ENCODE results near the gene PLEKHH3.
A peak's percentile ranks its signal among the peaks of the same experiment; 100 is the strongest.

The PLEKHH3 gene

GRCh38 chr17:42686520-42687128 is 9.8 kb upstream of the PLEKHH3 start:
- DNase-seq, result no peak

GRCh38 chr17:42685831-42686230 is 9.0 kb upstream of the PLEKHH3 start:
- DNase-seq, result no peak

GRCh38 chr17:42684929-42685556 is 8.2 kb upstream of the PLEKHH3 start:
- DNase-seq, result no peak

- no peak for DNase-seq
These were observed 6.7 kb upstream of the PLEKHH3 start for GRCh38 chr17:42683407-42684034.

GRCh38 chr17:42682722-42683403 is 6.1 kb upstream of the PLEKHH3 start:
- peak; percentile 73 for DNase-seq

- DNase-seq, result peak; percentile 89
These were observed 5.4 kb upstream of the PLEKHH3 start, which contains the start of gene CNTNAP1 for GRCh38 chr17:42681976-42682721. TSS of gene CNTNAP1 (plus strand) at chr17:42682531. CDS start at chr17:42682830, 299 bp downstream.

GRCh38 chr17:42680331-42680808 is 3.6 kb upstream of the PLEKHH3 start:
- peak; percentile 60 for DNase-seq

GRCh38 chr17:42679492-42680330 is 2.9 kb upstream of the PLEKHH3 start:
- peak; percentile 83 for DNase-seq

- DNase-seq, result peak; percentile 56
These were observed 2.2 kb upstream of the PLEKHH3 start for GRCh38 chr17:42678951-42679491.

- peak; percentile 96 for DNase-seq
These were observed 1.4 kb upstream of the PLEKHH3 start for GRCh38 chr17:42677921-42678781.

GRCh38 chr17:42677012-42677857 is 441 bp upstream of the PLEKHH3 start:
- DNase-seq, result peak; percentile 100

GRCh38 chr17:42675965-42676423 is 800 bp downstream of the PLEKHH3 start:
- DNase-seq, result peak; percentile 55

GRCh38 chr17:42675348-42675964 is 1.3 kb downstream of the PLEKHH3 start:
- peak; percentile 9 for DNase-seq

GRCh38 chr17:42674755-42675347 is 1.9 kb downstream of the PLEKHH3 start:
- DNase-seq, result no peak

GRCh38 chr17:42673885-42674754 is 2.7 kb downstream of the PLEKHH3 start:
- DNase-seq, result peak; percentile 73

- no peak for DNase-seq
These were observed 3.4 kb downstream of the PLEKHH3 start for GRCh38 chr17:42673266-42673884.

GRCh38 chr17:42672038-42672437 is 4.8 kb downstream of the PLEKHH3 start:
- no peak for DNase-seq

Measured in EL (cell line).